DND-41 (cell line): ENCODE results near the gene KCNIP1.

ENCODE experiments used
- EZH2 ChIP-seq: IDR thresholded peaks from 3 replicates; pipeline ENCODE4 v1.6.1; 2012; ENCODE audit warnings: borderline replicate concordance, low read depth, mild to moderate bottlenecking, moderate library complexity, low read length, inconsistent platforms; ENCODE audit not compliant: severe bottlenecking
- TF ChIP-seq, protein P1 (sequence below): IDR thresholded peaks from 2 replicates; pipeline ENCODE4 v1.5.1; 2012; ENCODE audit warnings: borderline replicate concordance, low read length, moderate library complexity, mild to moderate bottlenecking; ENCODE audit not compliant: poor library complexity, severe bottlenecking; ENCODE audit errors: extremely low read depth

DNA sequence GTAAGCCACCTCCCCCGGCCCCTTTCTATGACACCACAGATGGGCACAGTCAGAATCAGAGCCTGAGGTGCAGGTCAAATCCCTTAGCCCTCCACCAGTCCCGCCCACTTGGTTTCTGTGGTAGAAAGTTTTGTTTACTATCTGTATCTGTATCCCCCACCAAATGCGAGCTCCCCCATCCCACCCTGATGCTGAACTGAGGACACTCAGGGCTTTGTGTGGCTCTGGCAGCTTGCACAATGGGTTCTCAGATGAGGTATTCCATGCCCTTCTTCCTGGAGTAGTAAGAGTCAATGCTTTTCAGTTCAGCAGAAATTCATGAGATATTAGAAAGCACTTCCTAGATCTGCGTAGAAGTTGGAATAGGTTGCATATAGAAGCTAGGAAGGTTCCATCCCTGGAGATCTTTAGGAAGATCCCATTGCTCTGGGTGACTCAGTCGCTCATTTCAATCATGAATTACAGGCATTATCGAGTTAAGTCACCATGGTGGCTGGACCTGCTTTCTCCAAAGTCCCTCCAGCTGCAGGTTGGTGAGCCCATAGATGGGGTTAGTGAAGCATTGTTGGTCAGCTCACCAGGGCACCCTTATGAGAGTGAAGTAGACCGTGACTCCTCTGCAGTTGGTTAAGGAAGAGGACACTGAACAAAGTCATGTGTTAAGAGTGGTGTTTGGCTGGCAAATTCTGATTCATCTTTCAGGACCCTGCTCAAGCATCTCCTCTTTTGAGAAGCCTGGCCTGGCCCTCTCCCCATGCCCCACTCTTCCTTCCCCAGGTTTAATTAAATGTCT is 10.6 kb upstream of the KCNIP1 start:
- TF ChIP-seq, protein P1, sequence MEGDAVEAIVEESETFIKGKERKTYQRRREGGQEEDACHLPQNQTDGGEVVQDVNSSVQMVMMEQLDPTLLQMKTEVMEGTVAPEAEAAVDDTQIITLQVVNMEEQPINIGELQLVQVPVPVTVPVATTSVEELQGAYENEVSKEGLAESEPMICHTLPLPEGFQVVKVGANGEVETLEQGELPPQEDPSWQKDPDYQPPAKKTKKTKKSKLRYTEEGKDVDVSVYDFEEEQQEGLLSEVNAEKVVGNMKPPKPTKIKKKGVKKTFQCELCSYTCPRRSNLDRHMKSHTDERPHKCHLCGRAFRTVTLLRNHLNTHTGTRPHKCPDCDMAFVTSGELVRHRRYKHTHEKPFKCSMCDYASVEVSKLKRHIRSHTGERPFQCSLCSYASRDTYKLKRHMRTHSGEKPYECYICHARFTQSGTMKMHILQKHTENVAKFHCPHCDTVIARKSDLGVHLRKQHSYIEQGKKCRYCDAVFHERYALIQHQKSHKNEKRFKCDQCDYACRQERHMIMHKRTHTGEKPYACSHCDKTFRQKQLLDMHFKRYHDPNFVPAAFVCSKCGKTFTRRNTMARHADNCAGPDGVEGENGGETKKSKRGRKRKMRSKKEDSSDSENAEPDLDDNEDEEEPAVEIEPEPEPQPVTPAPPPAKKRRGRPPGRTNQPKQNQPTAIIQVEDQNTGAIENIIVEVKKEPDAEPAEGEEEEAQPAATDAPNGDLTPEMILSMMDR: no peak
- TF ChIP-seq EZH2: no peak
